ENCODE results near the gene NCK2.

Gene NCK2

GRCh38 chr2:105906481-105906880 is 161.8 kb downstream of the NCK2 start:
- Histone ChIP-seq H3K9me3 (no peaks in the 10 kb centered on the region), H3K4me3 (ENCODE audit: low read depth, low read length) (no peak overlapping the region), H3K4me1 (no peaks in the 10 kb centered on the region), H3K27me3 (no peaks in the 10 kb centered on the region), H3K36me3 (no peaks in the 10 kb centered on the region)
- TF ChIP-seq, protein P1, sequence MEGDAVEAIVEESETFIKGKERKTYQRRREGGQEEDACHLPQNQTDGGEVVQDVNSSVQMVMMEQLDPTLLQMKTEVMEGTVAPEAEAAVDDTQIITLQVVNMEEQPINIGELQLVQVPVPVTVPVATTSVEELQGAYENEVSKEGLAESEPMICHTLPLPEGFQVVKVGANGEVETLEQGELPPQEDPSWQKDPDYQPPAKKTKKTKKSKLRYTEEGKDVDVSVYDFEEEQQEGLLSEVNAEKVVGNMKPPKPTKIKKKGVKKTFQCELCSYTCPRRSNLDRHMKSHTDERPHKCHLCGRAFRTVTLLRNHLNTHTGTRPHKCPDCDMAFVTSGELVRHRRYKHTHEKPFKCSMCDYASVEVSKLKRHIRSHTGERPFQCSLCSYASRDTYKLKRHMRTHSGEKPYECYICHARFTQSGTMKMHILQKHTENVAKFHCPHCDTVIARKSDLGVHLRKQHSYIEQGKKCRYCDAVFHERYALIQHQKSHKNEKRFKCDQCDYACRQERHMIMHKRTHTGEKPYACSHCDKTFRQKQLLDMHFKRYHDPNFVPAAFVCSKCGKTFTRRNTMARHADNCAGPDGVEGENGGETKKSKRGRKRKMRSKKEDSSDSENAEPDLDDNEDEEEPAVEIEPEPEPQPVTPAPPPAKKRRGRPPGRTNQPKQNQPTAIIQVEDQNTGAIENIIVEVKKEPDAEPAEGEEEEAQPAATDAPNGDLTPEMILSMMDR (IDR thresholded peaks at IDR 0.05; ENCODE audit: low read depth, low read length) = no peak
- DNase-seq = no peak

DNA sequence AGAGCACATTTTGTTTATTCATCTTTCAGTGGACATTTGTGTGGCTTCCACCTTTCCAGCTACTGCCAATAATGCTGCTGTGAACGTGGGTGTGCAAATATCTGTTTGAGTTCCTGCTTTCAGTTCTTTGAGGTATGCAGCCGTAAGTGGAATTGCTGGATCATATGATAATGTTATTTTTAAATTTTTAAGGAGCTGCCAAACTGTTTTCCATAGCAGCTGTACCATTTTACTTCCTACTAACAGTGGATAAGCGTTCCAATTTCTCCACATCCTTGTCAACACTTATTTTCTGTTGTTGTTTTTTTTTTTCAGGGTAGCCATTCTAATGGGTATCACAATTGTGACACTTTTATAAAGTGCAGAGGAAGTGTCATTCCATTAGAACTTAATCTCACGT is 162.5 kb downstream of the NCK2 start:
- H3K4me1 ChIP-seq = no peaks in the 10 kb centered on the region
- no peaks in the 10 kb centered on the region for H3K36me3 ChIP-seq
- no peaks in the 10 kb centered on the region for H3K9me3 ChIP-seq
- no peaks in the 10 kb centered on the region for H3K27me3 ChIP-seq
- TF ChIP-seq, protein P1 (IDR thresholded peaks at IDR 0.05; ENCODE audit: low read depth, low read length) = no peak
- H3K4me3 ChIP-seq (ENCODE audit: low read depth, low read length) = no peak overlapping the region
- no peak for DNase-seq

- Histone ChIP-seq H3K27me3 (no peaks in the 10 kb centered on the region), H3K4me3 (ENCODE audit: low read depth, low read length) (no peak overlapping the region), H3K4me1 (no peaks in the 10 kb centered on the region), H3K9me3 (no peaks in the 10 kb centered on the region), H3K36me3 (no peaks in the 10 kb centered on the region)
- TF ChIP-seq, protein P1 (IDR thresholded peaks at IDR 0.05; ENCODE audit: low read depth, low read length) = no peak
- DNase-seq = no peak
Measured at GRCh38 chr2:105909215-105909614, 164.5 kb downstream of the NCK2 start.

DNA sequence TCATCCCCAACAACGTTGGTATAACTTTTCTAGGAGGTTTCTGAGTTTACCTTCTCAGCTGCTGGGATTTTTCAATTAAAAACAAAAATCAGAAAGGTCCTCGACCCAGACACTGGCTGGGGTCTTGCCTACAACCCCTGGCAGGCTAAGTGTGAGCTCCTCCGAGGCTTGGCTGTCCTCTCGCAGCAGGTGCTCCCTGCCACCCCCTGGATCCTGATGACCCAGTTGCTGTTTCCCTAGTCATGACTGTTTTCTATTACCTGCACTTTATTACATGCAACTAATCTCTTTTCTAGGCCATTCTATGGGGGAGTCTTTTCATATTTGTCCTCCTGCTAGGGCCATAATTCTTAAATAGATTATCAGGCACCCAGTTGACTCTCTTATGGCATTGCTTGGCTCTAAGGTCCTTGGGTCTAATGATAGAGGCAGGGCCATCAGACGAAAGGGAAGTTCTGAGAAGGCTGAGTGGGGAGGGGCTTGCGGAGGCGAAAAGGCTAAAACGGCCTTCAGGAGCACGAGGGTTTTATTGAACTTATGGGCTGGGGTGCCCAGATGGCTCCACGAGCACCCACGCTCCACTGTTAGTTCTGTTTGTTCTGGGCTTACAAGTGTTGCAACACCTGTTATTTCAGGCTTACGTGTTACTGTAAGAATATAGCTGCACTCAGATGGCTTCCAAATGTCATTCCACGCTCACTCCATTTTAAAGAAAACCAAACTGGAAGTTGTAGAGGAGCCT is 166.0 kb downstream of the NCK2 start:
- no peaks in the 10 kb centered on the region for H3K36me3 ChIP-seq
- DNase-seq = no peak
- no peaks in the 10 kb centered on the region for H3K9me3 ChIP-seq
- H3K4me3 ChIP-seq (ENCODE audit: low read depth, low read length) = no peak overlapping the region
- H3K27me3 ChIP-seq = no peaks in the 10 kb centered on the region
- TF ChIP-seq, protein P1 (IDR thresholded peaks at IDR 0.05; ENCODE audit: low read depth, low read length) = no peak
- no peaks in the 10 kb centered on the region for H3K4me1 ChIP-seq

DNA sequence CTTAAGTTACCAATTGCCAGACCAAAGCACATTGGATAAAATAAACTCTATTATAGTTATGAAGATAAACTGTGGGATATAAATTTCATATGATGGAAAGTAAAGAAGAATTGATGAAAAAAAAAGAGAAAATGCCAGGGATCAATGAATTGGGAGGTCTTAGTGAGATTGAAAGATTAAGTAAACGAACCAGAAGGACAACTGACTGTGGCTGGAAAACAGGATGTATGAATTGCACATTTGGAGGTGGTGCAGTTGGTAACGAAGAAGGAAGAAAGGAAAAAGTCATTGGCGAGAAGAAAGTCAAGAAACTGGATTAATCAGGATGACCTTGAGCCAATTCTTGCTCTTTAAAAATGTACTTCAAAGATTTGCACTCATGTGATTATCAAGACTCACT is 166.7 kb downstream of the NCK2 start:
- Histone ChIP-seq H3K4me3 (ENCODE audit: low read depth, low read length) (no peak overlapping the region), H3K4me1 (no peaks in the 10 kb centered on the region), H3K9me3 (no peaks in the 10 kb centered on the region), H3K36me3 (no peaks in the 10 kb centered on the region), H3K27me3 (no peaks in the 10 kb centered on the region)
- DNase-seq = no peak
- TF ChIP-seq, protein P1 (IDR thresholded peaks at IDR 0.05; ENCODE audit: low read depth, low read length) = no peak

GRCh38 chr2:105912081-105912480 is 167.4 kb downstream of the NCK2 start:
- no peaks in the 10 kb centered on the region for H3K27me3 ChIP-seq
- TF ChIP-seq, protein P1 (IDR thresholded peaks at IDR 0.05; ENCODE audit: low read depth, low read length) = no peak
- H3K4me1 ChIP-seq = no peaks in the 10 kb centered on the region
- no peaks in the 10 kb centered on the region for H3K9me3 ChIP-seq
- H3K4me3 ChIP-seq (ENCODE audit: low read depth, low read length) = no peak overlapping the region
- no peaks in the 10 kb centered on the region for H3K36me3 ChIP-seq
- DNase-seq = no peak

All from BE2C (cell line).